ENCODE results near the gene C3orf62. TPM values are rescaled to one million over a fixed set of nuclear protein-coding genes. Genes with fewer than 3 reads are reported as not detected.

The C3orf62 gene
- polyA plus RNA-seq, 1 of the 3 experiments (the other 2 are of a cell fraction): 4.2 TPM

GRCh38 chr3:49324768-49325167 lies 47.7 kb upstream of the C3orf62 start:
- ChIA-PET CTCF (no interaction called here), POLR2A (interaction anchor here (2.2 kb wide), 1 partner anchor 15 kb away, joined by 8 read pairs; the partner anchor contains the start of gene USP4)
- Histone ChIP-seq H3K9ac (no peak overlapping the region), H3K36me3 (replicated peaks in 1 of 2; ENCODE audit: control insufficient read depth in 1 of 2, insufficient read depth in 2 of 2, low read length in 1 of 2) (peaks cover 48 to 58% of the 10 kb centered on the region in 2 experiments), H3K9me3 (no peaks in the 10 kb centered on the region), H3K27ac (ENCODE audit: low read depth in 2 of 2, low read length in 1 of 2) (no peak overlapping the region), H2AFZ (ENCODE audit: low read depth) (no peak overlapping the region), H3K27me3 (ENCODE audit: insufficient read depth) (no peaks in the 10 kb centered on the region), H3K79me2 (ENCODE audit: insufficient read depth) (peaks cover 29% of the 10 kb centered on the region; the same call in 1 of the 2 replicates), H3K4me1 (ENCODE audit: control insufficient read depth in 1 of 2, insufficient read depth in 2 of 2, low read depth in 1 of 2, low read length in 1 of 2) (no peaks in the 10 kb centered on the region), H3K4me3 (ENCODE audit: low read depth in 2 of 2, low read length in 1 of 2) (no peak overlapping the region), H3K4me2 (no peak overlapping the region), H3K9me2 (no peaks in the 10 kb centered on the region), H3F3A (replicated peaks; ENCODE audit: insufficient read depth) (no peaks in the 10 kb centered on the region), H4K20me1 (ENCODE audit: insufficient read depth) (no peaks in the 10 kb centered on the region)
- 89% methylated on average over 7 of the region's 7 CpGs for WGBS (ENCODE audit: low lambda C conversion rate)
- TF ChIP-seq RXRA (IDR thresholded peaks at IDR 0.05; ENCODE audit: borderline replicate concordance, low read depth) (no peak), NRF1 (IDR thresholded peaks at IDR 0.05; ENCODE audit: low read depth, low read length) (no peak), EP300 (IDR thresholded peaks at IDR 0.05; ENCODE audit: borderline replicate concordance in 1 of 2, low read depth in 1 of 2, low read length in 1 of 2) (no peak), RFX5 (IDR thresholded peaks at IDR 0.05; ENCODE audit: low read length) (no peak), RCOR1 (IDR thresholded peaks at IDR 0.05; ENCODE audit: low read length) (no peak), YY1 (IDR thresholded peaks at IDR 0.05; ENCODE audit: low read depth) (no peak), SMC3 (IDR thresholded peaks at IDR 0.05; ENCODE audit: low read depth, low read length) (no peak)
- TF ChIP-seq, protein P1, sequence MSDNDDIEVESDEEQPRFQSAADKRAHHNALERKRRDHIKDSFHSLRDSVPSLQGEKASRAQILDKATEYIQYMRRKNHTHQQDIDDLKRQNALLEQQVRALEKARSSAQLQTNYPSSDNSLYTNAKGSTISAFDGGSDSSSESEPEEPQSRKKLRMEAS (IDR thresholded peaks at IDR 0.05; ENCODE audit: low read depth): no peak
- TF ChIP-seq, protein P2, sequence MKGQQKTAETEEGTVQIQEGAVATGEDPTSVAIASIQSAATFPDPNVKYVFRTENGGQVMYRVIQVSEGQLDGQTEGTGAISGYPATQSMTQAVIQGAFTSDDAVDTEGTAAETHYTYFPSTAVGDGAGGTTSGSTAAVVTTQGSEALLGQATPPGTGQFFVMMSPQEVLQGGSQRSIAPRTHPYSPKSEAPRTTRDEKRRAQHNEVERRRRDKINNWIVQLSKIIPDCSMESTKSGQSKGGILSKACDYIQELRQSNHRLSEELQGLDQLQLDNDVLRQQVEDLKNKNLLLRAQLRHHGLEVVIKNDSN (IDR thresholded peaks at IDR 0.05; ENCODE audit: borderline replicate concordance, low read depth): no peak
- DNase-seq: no peak

DNA sequence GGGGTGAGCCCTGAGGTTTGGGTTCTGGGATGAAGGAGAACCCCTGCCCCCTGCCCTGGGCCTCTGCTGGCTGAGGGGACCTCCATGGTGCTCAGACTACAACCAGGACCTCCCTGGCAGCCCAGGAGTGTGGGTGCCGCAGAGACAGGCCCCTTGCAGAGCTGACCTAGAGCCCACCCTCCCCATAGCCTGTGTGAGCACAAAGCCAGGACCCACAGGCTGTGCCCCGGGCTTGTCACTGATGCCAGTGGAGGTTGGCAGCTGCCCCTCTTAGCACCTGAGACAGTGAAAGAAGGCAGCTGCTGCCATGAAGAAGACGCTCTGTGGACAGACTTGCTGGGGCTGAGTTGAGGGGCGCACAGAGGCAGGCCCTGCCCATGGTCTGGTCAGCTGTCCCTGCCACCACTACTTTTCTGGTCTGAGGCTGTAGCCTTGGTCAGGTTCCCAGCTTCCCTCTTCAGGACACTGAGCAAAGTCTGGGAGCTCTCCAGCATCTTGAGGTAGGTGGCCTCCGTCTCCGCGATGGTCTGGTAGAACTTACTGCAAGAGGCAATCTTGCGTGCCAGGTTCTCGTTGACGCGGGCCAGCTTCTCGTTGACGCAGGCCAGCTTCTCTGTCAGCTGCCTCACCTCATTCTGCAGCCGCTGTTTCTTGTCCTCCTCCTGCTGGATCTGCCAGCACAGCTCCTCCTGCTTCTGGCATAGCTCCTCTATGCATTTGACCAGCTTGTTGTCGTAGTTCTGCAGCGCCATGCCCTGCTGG lies 39.8 kb upstream of the C3orf62 start:
- DNase-seq: no peak
- H3K79me2 ChIP-seq (ENCODE audit: insufficient read depth): peaks cover 13% of the 10 kb centered on the region; the same call in 1 of the 2 replicates
- no peaks in the 10 kb centered on the region for H3K4me1 ChIP-seq (ENCODE audit: control insufficient read depth in 1 of 2, insufficient read depth in 2 of 2, low read depth in 1 of 2, low read length in 1 of 2)
- WGBS (ENCODE audit: low lambda C conversion rate): 97% methylated on average over 11 of the region's 16 CpGs
- H4K20me1 ChIP-seq (ENCODE audit: insufficient read depth): no peaks in the 10 kb centered on the region
- H2AFZ ChIP-seq (ENCODE audit: low read depth): no peak overlapping the region
- H3K27me3 ChIP-seq (ENCODE audit: insufficient read depth): no peaks in the 10 kb centered on the region
- H3K4me3 ChIP-seq (ENCODE audit: low read depth in 2 of 2, low read length in 1 of 2): no peak overlapping the region
- CTCF ChIA-PET: no interaction called here
- peaks cover 19 to 40% of the 10 kb centered on the region in 2 experiments for H3K36me3 ChIP-seq (replicated peaks in 1 of 2; ENCODE audit: control insufficient read depth in 1 of 2, insufficient read depth in 2 of 2, low read length in 1 of 2)
- TF ChIP-seq RXRA (IDR thresholded peaks at IDR 0.05; ENCODE audit: borderline replicate concordance, low read depth): no peak
- TF ChIP-seq MEF2A (IDR thresholded peaks at IDR 0.05; ENCODE audit: borderline replicate concordance, low read depth): no peak
- TF ChIP-seq, protein P1 (IDR thresholded peaks at IDR 0.05; ENCODE audit: low read depth): no peak
- no peak for TF ChIP-seq POLR2AphosphoS5 (IDR thresholded peaks at IDR 0.05; ENCODE audit: low read depth, low read length)
- TF ChIP-seq YY1 (IDR thresholded peaks at IDR 0.05; ENCODE audit: low read depth): no peak
- no peak for TF ChIP-seq JUND (IDR thresholded peaks at IDR 0.05)
- TF ChIP-seq NRF1 (IDR thresholded peaks at IDR 0.05; ENCODE audit: low read depth, low read length): no peak
- TF ChIP-seq SIN3A (IDR thresholded peaks at IDR 0.05; ENCODE audit: borderline replicate concordance, low read depth, low read length): no peak
- TF ChIP-seq EZH2phosphoT487 (IDR thresholded peaks at IDR 0.05; ENCODE audit: borderline replicate concordance, low read depth): no peak
- TF ChIP-seq TEAD4 (IDR thresholded peaks at IDR 0.05; ENCODE audit: borderline replicate concordance, insufficient read depth): no peak
- TF ChIP-seq ELF1 (IDR thresholded peaks at IDR 0.05): no peak
- H3K9ac ChIP-seq: no peak overlapping the region
- no peak overlapping the region for H3K4me2 ChIP-seq
- no peak overlapping the region for H3K27ac ChIP-seq (ENCODE audit: low read depth in 2 of 2, low read length in 1 of 2)
- POLR2A ChIA-PET: interaction anchor here (1.5 kb wide), 1 partner anchor 223 kb away, joined by 4 read pairs; the partner anchor contains the start of gene QRICH1
- H3K9me3 ChIP-seq: no peaks in the 10 kb centered on the region
- H3K9me2 ChIP-seq: no peaks in the 10 kb centered on the region
- H3F3A ChIP-seq (replicated peaks; ENCODE audit: insufficient read depth): peaks cover 6% of the 10 kb centered on the region

All from SK-N-SH (cell line).